HG02678 (cell line): ENCODE measurements around the gene PTPRG.

Experiments
- ATAC-seq: cut with Tn5 transposase; IDR thresholded peaks from one replicate; pipeline ENCODE4 v1.9.1; 2021; ENCODE audit warnings: mild to moderate bottlenecking, moderate library complexity; ENCODE audit not compliant: unreplicated experiment

The PTPRG gene

DNA sequence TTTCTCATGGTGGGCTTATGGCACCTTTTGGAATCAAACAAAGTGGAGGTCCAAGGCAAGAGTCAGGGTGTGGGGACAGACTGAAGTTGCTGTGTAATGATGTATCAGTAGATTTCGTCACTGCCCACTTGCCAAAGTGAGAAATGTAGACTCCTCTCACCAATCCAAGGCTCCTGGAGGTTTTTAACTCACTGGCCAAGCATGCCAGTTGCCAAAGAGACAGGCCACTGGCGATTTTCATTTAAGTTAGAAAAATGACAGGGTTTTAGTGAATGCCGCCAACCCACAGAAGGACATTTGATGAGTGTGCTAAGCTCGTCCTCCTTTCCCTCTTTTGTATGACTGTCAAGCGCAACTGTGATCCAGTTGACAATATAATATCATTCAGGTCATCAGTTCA, 602.8 kb downstream of the PTPRG start:
- no peak for ATAC-seq

DNA sequence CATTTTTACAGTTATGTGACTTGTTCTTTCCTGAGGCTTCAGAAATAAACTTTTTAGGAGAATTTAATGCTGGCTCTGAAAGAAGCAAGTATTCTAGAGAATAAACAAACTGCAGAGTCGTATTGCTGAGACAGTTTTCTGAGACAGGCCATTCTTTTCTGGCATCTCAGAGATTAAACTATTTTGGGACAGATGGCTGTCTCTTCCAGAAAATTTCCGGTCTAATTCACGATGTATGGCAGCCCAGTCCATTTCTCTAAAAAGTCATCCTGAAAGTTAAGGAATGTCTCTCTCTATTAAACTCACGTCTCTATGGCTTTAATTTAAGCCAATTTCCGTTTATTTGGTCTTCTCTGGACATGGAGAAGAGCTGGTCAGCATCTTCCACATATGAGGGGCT, 603.4 kb downstream of the PTPRG start:
- no peak for ATAC-seq

DNA sequence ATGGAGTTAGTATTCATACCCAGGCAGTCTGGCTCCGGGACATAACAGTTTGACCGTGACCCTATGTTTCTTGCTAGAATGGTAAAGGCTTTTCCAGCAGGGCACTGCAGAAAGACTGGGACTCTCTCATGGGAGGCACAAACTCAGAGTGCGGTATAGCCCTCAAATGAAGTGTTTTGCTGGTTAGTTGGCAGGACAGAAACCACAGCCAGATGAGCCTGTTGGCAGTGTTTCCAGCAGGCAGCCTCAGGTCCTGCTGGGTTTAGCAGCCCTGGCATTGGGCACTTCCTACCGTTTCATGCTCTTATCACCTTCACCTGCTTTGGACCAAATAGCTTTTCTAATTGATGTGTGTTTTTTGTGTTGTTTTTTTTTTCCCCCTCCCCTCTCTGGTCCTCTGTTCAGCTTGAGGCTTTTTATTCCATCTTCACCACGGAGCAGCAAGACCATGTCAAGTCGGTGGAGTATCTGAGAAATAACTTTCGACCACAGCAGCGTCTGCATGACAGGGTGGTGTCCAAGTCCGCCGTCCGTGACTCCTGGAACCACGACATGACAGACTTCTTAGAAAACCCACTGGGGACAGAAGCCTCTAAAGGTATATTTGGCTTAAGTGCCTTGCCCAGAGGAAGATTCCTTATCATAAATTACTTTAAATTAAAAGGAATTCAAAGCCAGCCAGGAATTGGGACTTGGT, 606.3 kb downstream of the PTPRG start:
- no peak for ATAC-seq

DNA sequence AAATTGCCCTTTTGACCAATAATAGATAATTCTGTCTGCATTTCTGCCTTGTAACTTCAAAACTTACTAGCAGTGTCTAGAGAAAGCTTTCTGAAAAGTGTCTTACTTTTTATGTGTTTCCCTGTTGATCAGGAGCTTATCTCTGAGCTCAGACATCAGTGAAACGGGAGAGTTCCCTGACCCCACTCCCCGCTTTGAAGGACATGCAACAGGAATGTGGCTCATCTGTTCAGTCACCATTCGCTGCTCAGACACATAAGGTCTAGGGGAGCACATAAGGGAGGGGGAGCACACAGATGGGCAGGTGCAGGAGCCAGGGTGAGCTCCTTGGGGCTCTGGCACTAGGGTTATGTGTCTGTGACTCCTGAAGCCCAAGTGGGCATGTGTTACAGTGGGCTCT, 607.0 kb downstream of the PTPRG start:
- no peak for ATAC-seq

DNA sequence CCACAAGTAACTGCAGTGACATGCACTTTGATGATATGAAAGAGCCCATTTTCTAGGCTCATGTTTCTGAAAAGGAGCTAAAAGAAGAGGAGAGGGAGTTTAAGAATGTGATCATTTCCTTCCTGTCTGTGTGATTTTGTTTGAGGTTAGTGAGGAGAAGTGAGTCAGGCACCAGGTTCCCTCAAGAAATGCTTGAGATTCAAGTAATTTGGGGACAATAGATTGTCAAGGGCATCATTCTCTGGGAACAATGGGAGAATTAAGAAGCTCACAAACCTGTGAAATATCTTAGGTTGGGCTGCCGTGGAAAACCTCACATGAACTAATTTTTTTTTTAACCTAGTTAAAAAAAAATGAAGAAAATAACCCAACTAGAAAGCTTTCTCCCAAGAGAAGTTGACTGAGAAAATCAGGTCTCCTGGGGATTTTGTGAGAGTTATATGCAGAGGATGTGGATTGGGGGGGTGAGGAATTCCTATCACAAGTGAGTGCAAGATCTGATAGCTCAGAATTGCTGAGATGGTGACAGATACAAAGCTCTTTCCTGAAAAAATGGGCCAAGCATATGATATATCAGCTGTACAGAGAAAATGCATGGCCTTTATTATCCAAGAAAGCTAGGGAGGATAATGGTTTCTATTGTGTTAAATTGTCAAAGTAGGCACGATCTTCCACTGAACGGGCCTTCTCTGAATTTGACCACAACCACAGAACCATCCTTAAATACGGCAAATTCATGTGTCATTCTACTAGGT, 608.7 kb downstream of the PTPRG start:
- ATAC-seq, result no peak

DNA sequence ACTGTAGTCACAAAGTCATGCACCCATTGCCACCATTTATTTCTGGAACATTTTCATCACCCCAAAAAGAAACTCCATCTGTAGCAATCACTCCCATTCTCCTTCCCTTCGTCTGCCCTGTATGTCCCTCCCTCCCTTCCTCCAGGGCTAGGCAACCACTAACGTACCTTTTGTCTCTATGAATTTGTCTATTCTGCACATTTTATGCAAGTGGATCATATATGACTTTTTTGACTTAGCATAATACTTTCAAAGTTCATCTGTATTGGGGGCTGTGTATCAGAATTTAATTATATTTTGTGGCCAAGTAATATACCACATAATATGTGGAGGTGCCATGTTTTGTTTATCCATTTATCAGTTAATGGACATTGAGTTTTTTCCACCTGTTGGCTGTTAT, 610.4 kb downstream of the PTPRG start:
- no peak for ATAC-seq

DNA sequence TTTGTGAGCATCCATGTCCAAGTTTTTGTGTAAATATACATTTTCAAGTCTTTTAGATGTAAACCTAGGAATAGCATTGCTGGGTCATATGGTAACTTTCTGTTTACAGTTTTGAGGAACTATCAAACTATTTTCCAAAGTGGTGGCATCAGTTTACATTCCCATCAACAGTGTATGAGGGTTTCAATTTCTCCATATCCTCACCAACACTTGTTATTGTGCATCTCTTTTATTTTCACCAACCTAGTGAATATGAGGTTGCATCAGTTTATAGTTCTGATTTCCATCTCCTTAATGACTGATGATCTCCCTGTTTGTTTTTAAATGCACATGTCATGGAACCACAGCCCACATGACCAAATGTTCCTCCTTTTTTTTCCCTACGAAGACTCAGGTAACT, 610.8 kb downstream of the PTPRG start:
- no peak for ATAC-seq

DNA sequence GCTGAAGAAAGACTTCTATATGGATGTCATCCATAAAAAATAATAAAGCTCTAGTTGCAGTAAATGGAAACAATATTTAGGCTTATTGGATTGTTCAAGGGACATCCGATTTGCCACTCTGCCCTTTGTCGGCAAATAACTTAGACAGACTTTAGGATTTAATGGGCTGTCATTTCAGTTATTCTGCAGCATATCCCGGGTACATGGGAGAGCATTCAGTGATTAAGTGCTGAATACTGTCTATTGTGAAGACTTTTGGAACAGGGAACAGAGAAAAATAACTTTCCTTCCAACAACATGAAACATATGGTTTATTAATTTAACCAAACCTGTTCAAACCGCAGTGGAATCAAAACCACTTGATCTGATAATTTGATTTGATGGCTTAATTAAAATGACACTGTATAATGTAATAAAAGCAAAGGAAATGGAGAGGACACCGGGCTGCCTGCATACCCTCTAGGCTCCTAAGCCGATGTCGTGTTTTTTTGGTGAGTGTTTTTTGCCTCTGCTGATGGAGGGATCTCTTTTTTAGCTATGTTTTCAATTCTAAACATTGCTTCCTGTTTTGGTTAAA, 612.7 kb downstream of the PTPRG start:
- ATAC-seq, result no peak

DNA sequence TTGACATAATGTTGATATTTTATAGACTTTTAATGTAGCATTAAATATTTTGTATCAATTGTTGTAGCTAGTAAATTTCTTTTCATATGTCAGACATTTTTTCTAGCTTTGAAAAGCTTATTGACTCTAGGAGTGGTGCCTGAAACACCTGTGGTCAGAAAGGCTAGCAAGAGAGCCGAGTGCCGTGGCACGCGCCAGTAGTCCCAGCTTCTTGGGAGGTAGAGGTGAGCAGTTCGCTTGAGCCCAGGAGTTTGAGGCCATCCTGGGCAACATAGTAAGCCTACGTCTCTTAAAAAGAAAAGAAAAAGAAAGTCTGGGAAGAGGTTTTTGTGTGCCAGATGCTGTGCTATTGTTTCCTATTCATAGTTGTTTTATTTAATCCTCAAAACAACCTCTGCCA, 613.8 kb downstream of the PTPRG start:
- ATAC-seq, result no peak

DNA sequence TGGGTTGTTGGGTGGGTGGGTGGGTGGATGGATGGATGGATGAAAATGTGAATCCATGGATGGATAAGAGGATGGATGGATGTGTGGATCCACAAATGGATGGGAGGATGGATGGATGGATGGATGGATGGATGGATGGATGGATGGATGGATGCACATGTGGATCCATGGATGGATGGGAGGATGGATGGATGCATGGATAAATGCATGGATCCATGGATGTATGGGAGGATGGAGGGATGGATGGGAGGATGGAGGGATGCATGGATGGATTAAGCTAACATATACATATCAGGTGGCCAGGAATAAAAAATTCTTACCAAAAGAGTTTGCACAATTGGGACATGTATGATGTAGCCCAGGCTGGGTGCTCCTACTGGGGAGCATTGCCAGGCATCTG, 616.7 kb downstream of the PTPRG start:
- ATAC-seq, result no peak

DNA sequence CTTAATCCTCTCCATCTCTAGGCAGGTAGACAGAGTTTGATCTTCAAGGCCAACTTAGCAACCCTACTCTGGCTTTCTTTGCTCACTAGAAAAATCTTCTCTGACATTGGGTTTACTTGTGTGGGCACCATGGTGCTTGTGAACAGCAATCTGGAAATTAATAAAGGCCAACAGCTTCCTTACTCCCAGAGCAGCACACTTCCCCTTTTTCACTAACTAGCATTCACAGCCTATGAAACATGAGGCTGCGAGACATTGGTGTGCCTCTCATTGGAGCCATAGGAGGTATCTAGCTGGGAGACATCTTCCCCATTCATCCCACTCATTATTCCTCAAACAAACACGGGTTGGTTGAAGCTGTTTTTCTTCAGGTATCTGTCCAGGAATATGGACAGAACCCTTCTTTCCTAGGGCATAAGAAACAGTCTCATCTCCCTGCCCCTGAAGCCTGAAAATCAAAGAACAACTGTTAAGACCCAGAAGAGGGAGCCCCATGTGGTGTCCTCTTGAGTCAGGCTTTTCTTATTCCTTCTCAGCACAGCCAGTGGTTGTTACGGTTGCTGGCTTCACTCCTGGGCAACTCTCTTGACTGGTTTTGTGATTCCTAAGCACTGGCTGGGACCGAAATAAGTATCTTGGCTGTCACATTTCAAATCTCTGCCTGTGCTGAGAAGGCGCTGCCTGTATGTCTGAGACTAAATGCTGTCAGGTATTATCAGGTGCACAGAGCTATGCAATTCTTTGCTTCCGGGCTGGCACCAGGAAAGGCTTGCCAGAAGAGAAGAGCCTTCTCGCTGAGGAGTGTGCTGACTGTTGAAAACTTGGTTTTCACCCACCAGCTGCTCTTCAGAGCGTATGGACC, 617.6 kb downstream of the PTPRG start:
- ATAC-seq, result no peak

DNA sequence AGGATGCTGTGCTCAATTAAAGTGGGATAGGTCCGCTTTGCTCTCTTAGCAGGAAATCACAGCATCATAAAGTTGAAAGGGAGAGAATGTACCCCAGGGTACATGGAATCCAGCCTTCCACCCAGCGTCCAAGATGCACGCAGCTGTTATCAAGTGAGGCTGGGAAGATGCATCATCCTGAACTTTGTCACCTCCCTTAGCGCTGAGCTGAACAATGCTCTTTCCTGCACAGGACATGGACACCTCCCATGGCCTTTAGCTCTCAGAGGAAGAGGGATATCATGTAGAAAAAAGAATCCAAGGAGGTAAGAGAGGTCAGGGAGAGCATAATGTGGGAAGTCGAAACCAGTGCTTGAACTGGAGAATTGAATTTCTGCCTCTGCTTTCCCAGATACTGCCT, 619.1 kb downstream of the PTPRG start:
- ATAC-seq, result no peak

DNA sequence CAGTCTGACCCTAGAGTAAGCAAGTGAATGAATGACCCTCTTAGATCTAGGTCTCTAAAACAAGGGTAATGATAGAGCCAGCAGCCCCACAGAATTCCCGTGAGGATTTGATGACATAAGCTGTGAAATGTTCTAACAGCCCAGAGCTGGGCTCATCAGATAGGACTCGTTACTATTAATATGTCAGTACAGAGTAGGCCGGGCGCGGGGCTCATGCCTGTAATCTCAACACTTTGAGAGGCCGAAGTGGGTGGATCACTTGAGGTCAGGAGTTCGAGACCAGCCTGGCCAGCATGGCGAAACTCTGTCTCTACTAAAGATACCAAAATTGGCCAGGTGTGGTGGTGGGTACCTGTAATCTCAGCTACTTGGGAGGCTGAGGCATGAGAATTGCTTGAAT, 621.7 kb downstream of the PTPRG start:
- ATAC-seq, result no peak

DNA sequence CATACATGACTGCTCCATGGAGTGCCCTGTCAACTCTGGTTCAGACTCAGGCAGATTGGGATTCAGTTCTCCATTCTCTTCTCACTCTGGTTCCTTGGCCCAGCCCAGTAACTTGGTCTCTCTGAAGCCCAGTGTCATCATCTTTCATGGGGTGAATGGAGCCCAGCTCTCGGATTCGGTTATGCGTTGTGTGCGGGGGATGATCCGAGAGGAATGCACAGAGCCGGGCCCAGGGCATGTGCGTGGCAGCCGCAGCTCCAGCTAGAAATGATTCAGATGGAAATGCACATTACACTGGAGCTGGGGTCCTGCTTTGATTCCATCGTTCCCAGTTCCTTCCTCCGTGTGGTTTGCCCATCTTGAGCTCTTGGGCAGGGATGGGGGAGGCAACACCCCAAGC, 622.6 kb downstream of the PTPRG start:
- no peak for ATAC-seq

DNA sequence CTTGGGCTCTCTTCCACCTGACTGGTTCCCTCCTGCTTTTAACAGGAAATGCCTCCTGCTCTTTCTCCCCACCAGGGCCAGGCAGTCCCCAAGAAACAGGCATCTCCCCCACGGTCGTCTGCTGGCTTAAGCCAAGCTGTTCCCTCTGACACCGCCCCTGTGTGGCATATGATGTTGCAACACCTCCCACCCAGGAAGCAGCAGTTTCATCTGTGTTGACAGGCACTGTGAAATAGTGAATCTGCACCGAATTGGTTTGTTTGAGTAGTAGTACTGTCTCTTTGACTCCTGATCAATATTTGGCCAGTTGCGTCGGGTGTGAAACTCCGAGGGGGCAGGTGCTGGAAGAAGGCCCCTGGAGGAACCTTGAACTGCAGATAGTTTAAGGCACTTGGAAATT, 623.2 kb downstream of the PTPRG start:
- no peak for ATAC-seq

DNA sequence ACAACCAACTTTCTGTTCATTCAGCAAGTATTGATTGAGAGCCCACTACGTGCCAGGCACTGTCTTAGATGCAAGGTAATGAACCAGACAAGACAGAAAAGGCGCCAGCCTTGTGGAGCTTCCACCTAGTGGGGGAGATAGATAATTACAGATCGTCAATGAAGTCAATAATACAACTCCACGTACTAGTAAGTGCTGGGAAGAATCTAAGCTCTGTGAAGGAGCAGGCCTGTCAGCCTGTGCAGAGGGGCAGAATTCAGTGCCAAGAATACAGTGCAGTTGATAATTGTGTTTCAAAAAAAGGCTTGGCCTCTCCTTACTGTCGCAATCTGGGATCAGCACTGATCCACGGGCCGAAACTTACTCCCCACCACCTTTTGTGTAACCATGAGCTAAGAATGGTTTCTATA, 625.7 kb downstream of the PTPRG start:
- no peak for ATAC-seq

DNA sequence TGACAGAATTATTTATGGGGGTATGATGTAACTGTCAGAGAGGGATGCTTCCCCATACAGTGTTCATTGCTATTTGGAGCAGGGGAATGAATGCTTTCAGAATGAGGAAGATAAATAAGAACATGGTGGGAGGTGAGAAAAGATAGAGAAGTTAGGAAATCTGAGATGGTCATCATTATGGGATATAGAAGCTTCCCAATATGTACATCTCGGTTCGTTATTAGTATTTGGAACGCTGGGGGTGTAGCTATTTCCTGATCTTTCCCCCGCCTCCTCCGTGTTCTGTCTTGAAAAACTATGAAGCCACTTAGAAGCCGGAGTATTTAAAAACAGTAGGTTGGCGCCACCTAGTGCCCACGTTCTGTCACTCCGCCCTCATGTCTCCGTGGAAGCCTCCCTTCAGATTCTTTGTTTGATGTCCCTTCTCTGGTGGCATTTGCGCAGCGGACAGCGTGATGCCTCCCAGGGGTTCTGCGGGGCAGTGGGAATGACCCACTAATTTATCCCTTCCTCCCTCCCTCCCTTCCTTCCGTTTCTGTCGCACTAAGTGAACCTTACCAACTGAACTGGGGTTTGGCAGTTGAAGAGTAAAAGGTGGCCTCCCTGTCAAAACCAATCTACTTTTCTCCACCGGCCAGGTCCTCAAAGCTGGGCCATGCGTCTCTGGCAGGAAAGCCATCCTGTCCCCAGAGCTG, 627.5 kb downstream of the PTPRG start:
- ATAC-seq, result peak; percentile 82

DNA sequence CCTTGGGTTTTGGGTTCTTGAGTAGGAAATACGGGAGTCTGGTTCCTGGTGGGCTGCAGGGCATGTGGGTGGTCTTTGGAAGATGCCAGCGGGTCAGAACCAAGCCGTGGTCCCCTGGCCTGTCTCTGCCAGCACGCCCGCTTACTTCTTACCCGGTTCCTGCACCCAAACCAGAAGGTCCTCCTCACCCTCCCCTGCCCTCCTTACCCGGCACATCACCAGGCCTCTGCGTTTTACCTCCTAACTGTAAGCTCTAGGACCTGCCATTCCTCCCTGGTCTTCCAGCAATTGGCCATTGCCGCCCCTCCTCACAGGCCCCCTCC, 628.0 kb downstream of the PTPRG start:
- no peak for ATAC-seq

DNA sequence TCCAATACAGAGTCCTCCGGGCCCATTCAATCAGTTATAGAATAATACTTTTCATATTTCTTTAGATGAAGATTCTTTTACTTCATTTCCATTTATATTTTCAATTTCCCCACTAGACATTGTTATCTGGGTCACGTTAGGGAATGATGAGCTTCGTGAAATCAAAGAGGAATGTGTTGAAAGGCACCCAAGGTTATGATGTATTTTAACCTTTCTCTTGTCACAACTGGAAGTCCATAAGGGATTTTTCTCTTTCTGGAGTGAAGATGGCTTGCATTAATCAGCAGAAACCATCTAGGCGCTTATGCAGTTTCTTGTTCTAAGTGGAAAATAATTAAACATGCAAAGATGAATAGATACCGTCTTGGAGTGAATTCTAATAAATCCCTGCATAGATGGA, 631.5 kb downstream of the PTPRG start:
- ATAC-seq, result no peak

DNA sequence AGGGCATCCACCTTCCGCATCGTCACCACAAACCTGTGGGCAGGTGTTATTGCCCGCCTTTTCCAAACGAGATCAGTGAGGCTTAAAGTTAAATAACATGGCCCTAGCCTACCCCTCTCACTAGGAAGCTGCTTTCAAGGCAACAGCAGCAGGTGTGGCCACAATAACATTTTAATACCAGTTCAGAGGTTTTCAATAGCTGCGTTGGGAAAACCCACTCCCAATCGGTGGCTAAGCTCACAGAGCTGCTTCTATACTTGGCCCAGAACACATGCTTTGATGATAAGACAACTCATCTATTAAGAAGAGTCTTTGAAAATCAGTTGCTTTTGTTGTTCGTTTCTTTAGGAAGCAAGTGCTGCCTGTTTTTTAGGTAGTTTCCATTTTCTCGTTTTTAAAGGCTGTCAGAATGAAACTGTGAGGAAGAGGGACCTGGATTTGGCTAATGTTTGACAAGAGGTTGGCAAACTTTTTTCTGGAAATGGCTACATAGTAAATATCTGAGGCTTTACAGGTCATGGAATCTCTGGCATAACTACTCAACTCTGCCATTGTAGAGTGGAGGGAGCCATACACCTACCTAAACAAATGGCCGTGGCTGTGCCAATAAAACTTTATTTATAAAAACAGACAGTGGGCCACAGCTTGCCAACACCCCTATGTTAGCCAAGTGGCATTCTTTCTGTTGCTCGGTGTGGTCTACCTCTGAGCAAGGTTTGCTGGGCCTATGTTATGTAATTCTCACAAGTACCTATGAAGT, 632.4 kb downstream of the PTPRG start:
- ATAC-seq, result no peak
